Head of caudate nucleus (tissue), 42 donors: ENCODE data around the gene MYH7.
"Not testable (repeated sequence)": the region's sequence is repeated elsewhere in the genome, so short reads cannot be mapped to it uniquely, and the experiment has no call there.

Experiments used
- DNase-seq, 42 donors: peaks; one replicate each; pipeline versions ENCODE4 v3.0.0 to v3.0.0-alpha.2; 2020 to 2021; ENCODE audit warnings: mixed read lengths in 7 of 42
- intact Hi-C: fragments of 100-400 bp; cut with DNase I; formaldehyde crosslinking; loops from one replicate; pipeline ENCODE4 v1.15.0; 2022

The MYH7 gene

GRCh38 chr14:23435543-23436326 lies at the start of gene MYH7:
Gene MYH7, minus strand, starts transcription at chr14:23435660. Its CDS starts 1,928 bp downstream, at chr14:23433732.
- intact Hi-C loops = no loop called here

DNA sequence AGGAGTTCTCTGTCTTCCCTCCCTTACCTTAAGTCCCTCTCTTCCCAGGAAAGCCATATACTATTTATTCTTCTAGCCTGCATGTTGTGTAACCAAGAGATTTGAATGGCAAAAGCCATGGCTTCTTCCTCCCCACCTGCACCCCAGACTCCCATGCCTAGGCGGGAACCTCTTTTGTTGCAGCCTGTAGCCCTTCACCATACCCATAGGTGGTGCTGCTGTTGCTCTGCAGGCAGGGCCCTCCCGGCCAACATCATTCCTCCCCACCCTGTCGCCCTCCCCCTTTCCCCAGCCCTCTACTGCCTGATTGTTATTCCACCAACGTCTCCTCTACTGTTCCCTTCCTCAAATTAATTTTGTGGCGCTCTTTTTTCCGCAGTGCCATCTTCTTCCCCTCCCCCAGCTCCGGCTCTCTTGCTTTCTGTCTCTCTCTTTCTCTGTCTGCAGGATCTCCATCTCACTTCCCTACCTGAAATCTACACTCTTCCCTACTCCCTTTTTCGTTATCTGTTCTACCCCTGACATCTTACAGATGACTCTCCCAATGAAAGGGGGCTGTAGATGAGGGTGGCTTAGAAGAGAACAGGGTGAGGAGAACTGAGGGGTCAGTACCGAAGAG lies 47.9 kb upstream of the MYH7 start:
- intact Hi-C loops = no loop called here
- DNase-seq = peak; percentile 68 to 94 (median 83)

More at GRCh38 chr14:23435543-23436326, at the start of gene MYH7:
- peak in 7 of 42 donors; percentile 8 to 39 (median 22) for DNase-seq

GRCh38 chr14:23482823-23483148 lies 47.3 kb upstream of the MYH7 start:
- no peak for DNase-seq
- intact Hi-C loops = no loop called here

DNA sequence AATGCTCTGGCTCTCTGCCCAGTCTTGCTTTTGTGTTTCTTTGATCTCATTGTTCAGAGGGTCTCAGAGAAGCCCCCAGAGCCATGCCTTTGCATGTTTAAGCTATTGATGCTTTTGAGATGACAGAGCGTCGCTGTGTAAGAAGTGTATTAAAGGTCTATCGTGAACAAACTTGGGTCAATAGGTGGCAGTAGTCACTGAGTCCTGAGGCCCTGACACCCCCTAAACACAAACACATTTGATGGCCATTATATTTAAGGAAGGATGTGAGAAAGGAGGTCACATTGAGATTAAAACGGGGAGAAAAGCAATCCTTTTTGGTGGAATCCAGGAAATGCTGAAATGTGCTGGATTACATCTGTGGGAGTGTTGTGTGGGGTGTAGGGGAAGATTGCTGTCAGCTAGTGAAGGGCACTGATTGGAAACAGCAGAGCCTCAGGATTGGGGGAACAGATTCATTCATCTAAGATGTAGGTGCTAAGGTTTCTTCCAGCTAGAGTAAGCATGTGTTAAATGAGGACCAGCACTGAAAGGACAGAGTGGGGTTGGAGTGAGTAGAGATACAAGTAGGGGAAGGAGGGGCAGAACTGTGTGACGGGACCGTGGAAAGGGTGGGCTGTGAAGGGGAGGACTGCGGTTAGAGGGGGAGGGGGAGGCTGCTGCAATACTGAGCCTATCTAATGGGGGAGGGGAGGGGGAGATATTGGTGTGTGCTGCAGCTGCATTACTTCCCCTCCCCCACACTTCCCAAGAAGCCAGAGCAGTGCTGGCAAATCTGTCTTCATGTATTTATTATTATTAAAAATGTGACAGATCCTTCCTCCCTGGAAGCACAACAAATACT lies 46.7 kb upstream of the MYH7 start:
- intact Hi-C loops = no loop called here
- peak in 12 of 42 donors; percentile 10 to 65 (median 30) for DNase-seq

DNA sequence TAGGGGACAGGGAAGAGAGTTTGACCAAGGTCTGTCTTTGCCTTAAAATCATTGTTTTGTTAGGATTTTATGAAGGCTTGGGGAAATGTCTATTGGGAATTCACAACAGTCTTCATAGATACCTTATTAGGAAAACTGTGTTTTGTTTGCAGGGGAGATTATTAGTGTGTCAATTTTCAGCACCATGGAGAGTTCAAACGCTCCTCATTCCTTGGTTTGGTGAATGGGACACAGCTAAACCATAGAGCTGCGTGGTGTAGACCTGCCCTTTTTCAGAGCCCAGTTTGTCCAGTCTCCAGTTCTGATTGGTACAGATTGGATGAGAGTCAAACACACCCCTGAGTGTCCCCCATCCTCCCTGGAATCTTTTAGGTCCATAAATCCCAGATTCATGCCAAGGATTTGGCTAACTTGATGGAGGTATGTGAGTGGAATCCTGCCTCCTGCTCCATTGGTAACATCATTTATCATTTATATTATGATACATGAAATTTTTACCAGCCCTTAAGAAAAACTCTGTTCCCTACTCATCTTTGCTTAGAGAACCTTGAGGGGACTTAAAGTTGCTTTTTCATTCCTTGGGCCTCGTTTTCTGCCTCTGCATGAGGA lies 46.0 kb upstream of the MYH7 start:
- intact Hi-C loops = no loop called here
- no peak for DNase-seq

- intact Hi-C loops = no loop called here
- DNase-seq = peak; percentile 24 to 90 (median 70)
Observed at GRCh38 chr14:23478109-23478759, 42.8 kb upstream of the MYH7 start.

DNA sequence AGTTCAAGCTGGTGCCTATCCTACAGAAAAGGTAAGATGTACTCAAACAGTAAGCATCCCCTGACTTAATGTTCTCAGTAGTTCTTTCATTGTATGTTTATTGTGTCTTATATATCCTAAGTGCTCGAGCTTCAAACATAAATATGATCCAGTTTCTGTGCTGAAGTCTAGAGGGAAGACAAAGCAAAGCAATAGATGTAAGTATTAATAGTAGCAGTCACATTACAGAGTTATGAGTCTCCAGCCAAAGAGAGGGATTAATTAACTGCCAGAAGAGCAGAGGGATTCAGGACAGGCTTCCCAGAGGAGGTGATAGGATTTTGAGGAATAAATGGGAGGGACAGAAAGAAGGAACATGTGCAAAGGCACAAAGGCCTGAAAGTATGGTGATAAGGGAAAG lies 35.5 kb upstream of the MYH7 start:
- intact Hi-C loops = no loop called here

GRCh38 chr14:23469906-23470403 lies 34.5 kb upstream of the MYH7 start:
- intact Hi-C loops = loop anchor here (5.0 kb wide), 1 partner anchor 148 kb away; the partner anchor contains the start of gene PABPN1
- DNase-seq = no peak

More for the DNA sequence above, 35.5 kb upstream of the MYH7 start:
- no peak for DNase-seq

DNA sequence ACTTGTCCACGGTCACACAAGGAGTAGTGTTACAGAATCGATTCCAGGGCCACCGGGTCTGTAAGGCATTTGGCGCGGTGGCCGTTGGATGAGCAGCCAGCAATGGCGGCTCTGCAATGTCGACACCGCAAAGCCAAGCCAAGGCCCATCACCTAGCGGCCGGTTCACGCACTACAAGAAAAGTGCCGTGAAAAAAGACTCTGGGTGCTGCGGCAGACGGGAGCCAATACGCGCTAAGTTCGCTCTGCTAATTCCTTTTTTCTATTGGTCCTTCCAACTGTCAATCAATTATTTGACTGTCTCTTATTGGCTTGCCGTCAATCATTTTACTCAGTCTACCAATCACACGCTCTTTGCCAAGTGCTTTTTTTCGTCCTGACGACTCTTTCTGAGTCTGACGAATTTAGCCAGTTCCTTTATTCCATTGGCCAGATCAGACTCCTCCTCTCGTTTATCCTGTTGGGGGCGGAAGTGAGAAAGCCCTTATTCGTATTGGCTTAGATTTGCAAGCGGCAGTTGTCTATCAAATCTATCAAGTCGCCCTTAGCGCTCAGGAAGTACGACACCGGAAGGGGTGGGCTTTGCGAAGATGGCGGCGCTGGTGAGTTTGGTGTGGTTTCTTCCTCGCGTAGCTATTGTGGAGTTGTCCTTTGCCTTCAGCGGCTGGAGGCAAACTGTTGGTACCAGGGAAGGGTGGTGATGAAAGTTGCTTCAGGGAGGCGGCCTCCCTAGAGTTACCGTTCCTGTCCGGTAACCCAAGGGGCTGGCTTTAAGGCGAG lies 33.9 kb upstream of the MYH7 start, which contains the start of gene NGDN:
Gene NGDN (plus strand): TSS at position 577 of the 779 bp plus-strand sequence. CDS start 13 bp downstream, at position 590.
- intact Hi-C loops = loop anchor here (5.0 kb wide), 1 partner anchor 147 kb away; the partner anchor contains the start of gene PABPN1

DNA sequence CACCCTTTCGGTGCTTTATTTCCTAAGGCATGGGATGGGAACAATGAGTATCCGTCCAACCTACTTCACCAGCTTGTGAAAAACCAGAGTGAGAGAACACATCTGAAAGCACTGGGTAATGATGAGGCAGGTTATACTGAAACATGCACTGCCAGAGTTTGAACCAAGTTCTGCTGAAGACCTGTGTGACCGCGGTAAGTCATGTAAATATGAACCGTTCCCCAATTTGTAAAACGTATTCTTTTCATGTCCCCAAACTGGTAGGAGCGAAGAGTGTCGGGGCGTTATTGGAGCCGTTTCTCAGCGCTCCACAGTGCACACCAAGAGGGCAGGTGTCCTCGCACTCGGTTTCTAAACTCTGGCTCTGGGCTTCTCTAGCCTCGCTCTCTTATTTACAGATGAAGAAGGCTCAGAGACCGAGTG lies 33.3 kb upstream of the MYH7 start:
- intact Hi-C loops = loop anchor here (5.0 kb wide), 1 partner anchor 146 kb away; the partner anchor contains the start of gene PABPN1
- no peak for DNase-seq

More for the DNA sequence above, 33.9 kb upstream of the MYH7 start, which contains the start of gene NGDN:
- peak; percentile 92 to 99 (median 98) for DNase-seq

GRCh38 chr14:23465261-23465660 lies 29.8 kb upstream of the MYH7 start:
- DNase-seq = no peak
- intact Hi-C loops = loop anchor here (5.0 kb wide), 1 partner anchor 143 kb away; the partner anchor contains the start of gene PABPN1

DNA sequence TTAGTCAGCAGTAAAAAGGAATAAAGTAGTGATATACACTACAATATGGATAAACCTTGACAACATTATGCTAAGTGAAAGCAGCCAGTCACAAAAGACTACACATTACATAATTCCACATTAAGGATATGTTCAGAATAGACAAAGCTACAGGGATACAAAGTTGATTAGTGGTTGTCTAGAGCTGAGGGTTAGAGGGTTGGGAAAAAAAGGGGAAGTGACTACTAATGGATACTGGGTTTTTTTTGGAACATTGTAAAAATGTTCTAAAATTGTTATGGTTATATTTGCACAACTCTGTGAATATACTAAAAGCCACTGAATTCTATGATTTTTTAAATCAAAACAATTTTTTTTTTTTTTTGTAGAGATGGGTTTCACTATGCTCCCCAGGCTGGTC lies 29.2 kb upstream of the MYH7 start:
- intact Hi-C loops = loop anchor here (5.0 kb wide), 1 partner anchor 142 kb away; the partner anchor contains the start of gene PABPN1
- DNase-seq = no peak

GRCh38 chr14:23460960-23461359 lies 25.5 kb upstream of the MYH7 start:
- DNase-seq = no peak
- intact Hi-C loops = no loop called here

DNA sequence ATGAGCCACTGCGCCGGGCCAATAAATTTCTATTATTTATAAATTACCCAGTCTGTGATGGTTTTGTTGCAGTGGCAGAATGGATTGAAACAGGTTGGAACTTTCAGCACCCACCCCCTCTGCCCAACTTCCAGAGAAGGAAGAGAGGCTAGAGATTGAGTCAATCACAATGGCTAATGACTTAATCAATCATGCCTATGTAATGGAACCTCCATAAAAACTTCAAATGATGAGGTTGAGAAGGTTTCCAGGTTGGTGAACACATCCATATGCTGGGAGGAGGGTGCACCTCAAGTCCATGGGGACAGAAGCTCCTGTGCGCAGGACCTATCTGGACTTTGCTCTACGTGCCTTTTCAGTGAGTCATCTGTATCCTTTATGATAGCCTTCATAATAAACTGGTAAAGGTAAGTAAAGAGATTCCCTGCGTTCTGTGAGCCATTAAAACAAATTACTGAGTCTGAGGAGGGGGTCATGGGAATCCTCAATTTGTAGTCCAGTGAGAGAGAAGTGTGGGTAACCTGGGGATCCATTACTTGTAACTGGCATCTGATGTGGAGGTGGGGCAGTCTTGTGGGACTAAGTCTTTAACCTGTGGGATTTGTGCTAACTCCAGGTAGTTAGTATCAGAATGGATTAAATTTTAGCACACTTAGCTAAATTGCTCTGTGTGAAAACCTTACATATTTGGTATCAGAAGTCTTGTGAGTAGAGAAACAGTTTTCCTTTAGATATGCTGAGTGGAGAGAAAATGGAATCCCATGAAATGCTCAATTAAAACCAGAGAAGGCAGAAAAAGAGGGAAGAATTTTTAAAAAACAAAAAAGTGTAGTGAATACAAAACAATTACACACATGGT lies 22.4 kb upstream of the MYH7 start:
- intact Hi-C loops = no loop called here
- DNase-seq = no peak

DNA sequence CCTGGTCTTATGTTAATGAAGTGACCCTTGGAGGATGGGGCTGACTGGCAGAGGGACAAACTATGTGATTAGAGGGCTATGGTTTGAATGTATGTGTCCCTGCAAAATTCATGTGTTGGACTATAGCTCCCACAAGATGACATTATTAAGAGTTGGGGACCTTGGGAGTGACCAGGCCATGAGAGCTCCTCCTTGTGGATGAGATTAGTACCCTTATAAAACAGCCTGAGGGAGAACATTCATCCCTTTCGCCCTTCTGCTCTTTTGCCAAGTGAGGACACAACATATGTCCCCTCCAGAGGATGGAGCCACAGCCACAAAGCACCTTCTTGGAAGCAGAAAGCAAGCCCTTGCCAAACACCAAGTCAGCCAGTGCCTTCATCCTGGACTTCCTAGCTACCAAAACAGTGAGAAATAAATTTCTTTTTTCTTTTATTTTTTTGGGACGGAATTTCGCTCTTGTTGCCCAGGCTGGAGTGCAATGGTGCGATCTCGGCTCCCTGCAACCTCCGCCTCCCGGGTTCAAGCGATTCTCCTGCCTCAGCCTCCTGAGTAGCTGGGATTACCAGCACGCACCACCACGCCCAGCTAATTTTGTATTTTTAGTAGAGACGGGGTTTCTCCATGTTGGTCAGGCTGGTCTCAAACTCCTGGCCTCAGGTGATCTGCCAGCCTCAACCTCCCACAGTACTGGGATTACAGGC lies 21.6 kb upstream of the MYH7 start:
- intact Hi-C loops, DNase-seq: not testable (repeated sequence)

- no peak for DNase-seq
- intact Hi-C loops = no loop called here
Observed at GRCh38 chr14:23454445-23454856, 19.0 kb upstream of the MYH7 start.
